ENCODE results near the gene CORO7. TPM values are rescaled to one million over a fixed set of nuclear protein-coding genes. Genes with fewer than 3 reads are reported as not detected.

Gene CORO7
- total RNA-seq, 1 experiment from 2014 or later = 51.0 TPM

DNA sequence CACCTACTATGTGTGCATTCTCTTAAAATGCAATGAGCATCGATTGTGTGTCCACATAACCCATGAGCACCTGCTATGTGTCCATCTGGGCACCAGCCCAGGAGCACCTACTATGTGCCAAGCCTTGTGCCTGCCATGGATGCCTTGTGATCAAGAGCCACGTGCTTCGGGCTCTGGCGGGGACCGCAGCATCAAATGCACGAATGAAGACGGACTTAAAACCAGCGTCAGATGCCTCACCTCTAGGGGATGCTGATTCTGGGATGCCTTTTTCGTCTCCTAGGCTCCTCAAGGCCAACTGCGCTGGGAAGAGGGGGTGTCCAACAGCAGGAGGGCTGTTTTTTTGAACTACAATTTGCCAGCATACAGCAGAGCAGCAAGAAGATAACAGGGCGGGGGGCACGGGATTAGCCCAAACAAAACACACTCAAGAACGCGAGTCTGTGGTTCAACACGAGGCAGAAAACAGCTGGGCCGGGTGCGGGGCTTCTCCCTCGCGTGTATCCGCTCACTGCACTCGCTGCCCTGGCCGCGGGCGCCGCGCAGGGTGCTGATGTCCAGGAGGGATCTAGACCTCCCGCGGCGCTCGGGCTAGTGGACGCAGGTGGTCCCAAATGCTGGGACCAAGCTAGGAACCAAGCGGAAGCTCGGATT lies 101.7 kb downstream of the CORO7 start:
- CTCF ChIA-PET = interaction anchor here (0.6 to 2.0 kb wide), 4 partner anchors 13 to 261 kb away, joined by 3 to 9 read pairs (median 6); no protein-coding TSS in a partner anchor
- peak overlapping the region; percentile 64 for H3K4me3 Mint-ChIP-seq (ENCODE audit: low read depth, unreplicated experiment)
- DNase-seq = peak; percentile 47
- intact Hi-C loops (cut with micrococcal nuclease; ENCODE audit: unreplicated experiment) = no loop called here
- BruUV-seq (replicated peaks) = no TSS peak
- H3K27ac Mint-ChIP-seq (ENCODE audit: unreplicated experiment) = peak overlapping the region; percentile 63
- no peaks in the 10 kb centered on the region for H3K9me3 Mint-ChIP-seq (ENCODE audit: low read depth, unreplicated experiment)
- H3K36me3 Mint-ChIP-seq (ENCODE audit: insufficient read depth, unreplicated experiment) = peaks cover 43% of the 10 kb centered on the region
- peaks cover 32% of the 10 kb centered on the region for H3K4me1 Mint-ChIP-seq (ENCODE audit: low read depth, unreplicated experiment)
- no peaks in the 10 kb centered on the region for H3K27me3 Mint-ChIP-seq (ENCODE audit: unreplicated experiment)
- no peak for TF ChIP-seq CTCF (IDR thresholded peaks at IDR 0.05; ENCODE audit: unreplicated experiment)

- H3K27ac Mint-ChIP-seq (ENCODE audit: unreplicated experiment) = no peak overlapping the region
- intact Hi-C loops (cut with micrococcal nuclease; ENCODE audit: unreplicated experiment) = no loop called here
- H3K9me3 Mint-ChIP-seq (ENCODE audit: low read depth, unreplicated experiment) = no peaks in the 10 kb centered on the region
- peak overlapping the region; percentile 64 for H3K4me3 Mint-ChIP-seq (ENCODE audit: low read depth, unreplicated experiment)
- peak; percentile 87 for TF ChIP-seq CTCF (IDR thresholded peaks at IDR 0.05; ENCODE audit: unreplicated experiment)
- peaks cover 39% of the 10 kb centered on the region for H3K4me1 Mint-ChIP-seq (ENCODE audit: low read depth, unreplicated experiment)
- CTCF ChIA-PET = interaction anchor here (1.1 to 2.3 kb wide), 2 partner anchors 14 to 62 kb away, joined by 3 to 6 read pairs; no protein-coding TSS in a partner anchor
- no TSS peak for BruUV-seq (replicated peaks)
- H3K27me3 Mint-ChIP-seq (ENCODE audit: unreplicated experiment) = no peaks in the 10 kb centered on the region
- peak; percentile 83 for DNase-seq
- peaks cover 50% of the 10 kb centered on the region for H3K36me3 Mint-ChIP-seq (ENCODE audit: insufficient read depth, unreplicated experiment)
Measured at GRCh38 chr16:4313563-4314531, 102.5 kb downstream of the CORO7 start.

GRCh38 chr16:4309833-4310266 lies 106.5 kb downstream of the CORO7 start:
- CTCF ChIA-PET = interaction anchor here (0.6 to 2.8 kb wide), 13 partner anchors 10 to 110 kb away, joined by 3 to 17 read pairs (median 6); no protein-coding TSS in a partner anchor
- no peak overlapping the region for H3K4me3 Mint-ChIP-seq (ENCODE audit: low read depth, unreplicated experiment)
- no TSS peak for BruUV-seq (replicated peaks)
- peaks cover 34% of the 10 kb centered on the region for H3K4me1 Mint-ChIP-seq (ENCODE audit: low read depth, unreplicated experiment)
- no peak overlapping the region for H3K27ac Mint-ChIP-seq (ENCODE audit: unreplicated experiment)
- no peaks in the 10 kb centered on the region for H3K9me3 Mint-ChIP-seq (ENCODE audit: low read depth, unreplicated experiment)
- H3K36me3 Mint-ChIP-seq (ENCODE audit: insufficient read depth, unreplicated experiment) = peaks cover 21% of the 10 kb centered on the region
- intact Hi-C loops (cut with micrococcal nuclease; ENCODE audit: unreplicated experiment) = no loop called here
- no peaks in the 10 kb centered on the region for H3K27me3 Mint-ChIP-seq (ENCODE audit: unreplicated experiment)
- DNase-seq = peak; percentile 91
- TF ChIP-seq CTCF (IDR thresholded peaks at IDR 0.05; ENCODE audit: unreplicated experiment) = peak; percentile 84

- Mint-ChIP-seq H3K27me3 (ENCODE audit: unreplicated experiment) (no peaks in the 10 kb centered on the region), H3K36me3 (ENCODE audit: insufficient read depth, unreplicated experiment) (peaks cover 15% of the 10 kb centered on the region), H3K27ac (ENCODE audit: unreplicated experiment) (no peak overlapping the region), H3K4me3 (ENCODE audit: low read depth, unreplicated experiment) (peak overlapping the region; percentile 32), H3K9me3 (ENCODE audit: low read depth, unreplicated experiment) (no peaks in the 10 kb centered on the region), H3K4me1 (ENCODE audit: low read depth, unreplicated experiment) (peaks cover 29% of the 10 kb centered on the region)
- TF ChIP-seq CTCF (IDR thresholded peaks at IDR 0.05; ENCODE audit: unreplicated experiment) = no peak
- no peak for DNase-seq
- no TSS peak for BruUV-seq (replicated peaks)
- CTCF ChIA-PET = interaction anchor here (0.7 to 2.8 kb wide), 12 partner anchors 10 to 110 kb away, joined by 3 to 17 read pairs (median 6); no protein-coding TSS in a partner anchor
- intact Hi-C loops (cut with micrococcal nuclease; ENCODE audit: unreplicated experiment) = no loop called here
Measured at GRCh38 chr16:4309102-4309832, 107.1 kb downstream of the CORO7 start.

All from Calu3 (cell line).